Mesendoderm (in vitro differentiated cells): Measurements from ENCODE around the gene RTTN.
A peak's percentile ranks its signal among the peaks of the same experiment; 100 is the strongest.
"Not testable (repeated sequence)": the region's sequence is repeated elsewhere in the genome, so short reads cannot be mapped to it uniquely, and the experiment has no call there.

Experiments
- DNase-seq: peaks from one replicate; pipeline ENCODE4 v3.0.0; 2013
- H2AK5ac ChIP-seq: 2 replicates; pipeline ENCODE4 v1.6.1; 2013; ENCODE audit warnings: low read length, inconsistent platforms
- H2BK120ac ChIP-seq: 2 replicates; pipeline ENCODE4 v1.6.1; 2013; ENCODE audit warnings: low read depth, mild to moderate bottlenecking, low read length, moderate library complexity, mixed read lengths
- H2BK15ac ChIP-seq: replicated peaks from 2 replicates; pipeline ENCODE4 v1.6.1; 2013; ENCODE audit warnings: low read depth, mild to moderate bottlenecking, moderate library complexity
- H2BK5ac ChIP-seq: 2 replicates; pipeline ENCODE4 v1.6.1; 2013; ENCODE audit warnings: low read length, inconsistent platforms
- H3K18ac ChIP-seq: 2 replicates; pipeline ENCODE4 v1.6.1; 2013; ENCODE audit warnings: mild to moderate bottlenecking, low read length, mixed read lengths
- H3K23ac ChIP-seq: one replicate; pipeline ENCODE4 v1.6.1; 2013; ENCODE audit warnings: low read length
- H3K27ac ChIP-seq: 2 replicates; pipeline ENCODE4 v1.5.1; 2013; ENCODE audit warnings: low read depth, mild to moderate bottlenecking, inconsistent platforms, low read length, moderate library complexity
- H3K27me3 ChIP-seq: 2 replicates; pipeline ENCODE4 v1.6.1; 2013; ENCODE audit warnings: low read length, control low read depth, mild to moderate bottlenecking, inconsistent platforms; ENCODE audit not compliant: insufficient read depth, poor library complexity
- H3K36me3 ChIP-seq: 2 replicates; pipeline ENCODE4 v1.6.1; 2013; ENCODE audit warnings: low read length, inconsistent platforms; ENCODE audit not compliant: control insufficient read depth, insufficient read depth
- H3K4ac ChIP-seq: one replicate; pipeline ENCODE4 v1.6.1; 2013; ENCODE audit warnings: low read depth, mild to moderate bottlenecking, low read length, moderate library complexity
- H3K4me1 ChIP-seq: 2 replicates; pipeline ENCODE4 v1.6.1; 2013; ENCODE audit warnings: low read depth, low read length, inconsistent platforms; ENCODE audit not compliant: control insufficient read depth
- H3K4me2 ChIP-seq: 2 replicates; pipeline ENCODE4 v1.6.1; 2013; ENCODE audit warnings: low read length
- H3K4me3 ChIP-seq: 2 replicates; pipeline ENCODE4 v1.5.1; 2013; ENCODE audit warnings: mild to moderate bottlenecking, low read length
- H3K56ac ChIP-seq: one replicate; pipeline ENCODE4 v1.6.1; 2013; ENCODE audit warnings: low read length
- H3K79me1 ChIP-seq: 2 replicates; pipeline ENCODE4 v1.6.1; 2013; ENCODE audit warnings: low read length, inconsistent platforms
- H3K79me2 ChIP-seq: 2 replicates; pipeline ENCODE4 v1.6.1; 2013; ENCODE audit warnings: mild to moderate bottlenecking, low read length; ENCODE audit not compliant: control insufficient read depth, insufficient read depth
- H3K9ac ChIP-seq: 2 replicates; pipeline ENCODE4 v1.6.1; 2013; ENCODE audit warnings: low read length, inconsistent platforms
- H4K5ac ChIP-seq: one replicate; pipeline ENCODE4 v1.6.1; 2013; ENCODE audit warnings: low read length
- H4K8ac ChIP-seq: one replicate; pipeline ENCODE4 v1.6.1; 2013; ENCODE audit warnings: low read depth, mild to moderate bottlenecking, control low read depth, low read length, moderate library complexity
- WGBS: extraction: QIAGEN DNeasy Blood & Tissue Kit; methylation state at CpG from one replicate; pipeline ENCODE4 v1.1.7; 2013; ENCODE audit warnings: low lambda C conversion rate, missing lambda C conversion rate; ENCODE audit not compliant: insufficient coverage; ENCODE audit errors: extremely low coverage; 5-methylcytosine and 5-hydroxymethylcytosine counted together

RTTN gene

DNA sequence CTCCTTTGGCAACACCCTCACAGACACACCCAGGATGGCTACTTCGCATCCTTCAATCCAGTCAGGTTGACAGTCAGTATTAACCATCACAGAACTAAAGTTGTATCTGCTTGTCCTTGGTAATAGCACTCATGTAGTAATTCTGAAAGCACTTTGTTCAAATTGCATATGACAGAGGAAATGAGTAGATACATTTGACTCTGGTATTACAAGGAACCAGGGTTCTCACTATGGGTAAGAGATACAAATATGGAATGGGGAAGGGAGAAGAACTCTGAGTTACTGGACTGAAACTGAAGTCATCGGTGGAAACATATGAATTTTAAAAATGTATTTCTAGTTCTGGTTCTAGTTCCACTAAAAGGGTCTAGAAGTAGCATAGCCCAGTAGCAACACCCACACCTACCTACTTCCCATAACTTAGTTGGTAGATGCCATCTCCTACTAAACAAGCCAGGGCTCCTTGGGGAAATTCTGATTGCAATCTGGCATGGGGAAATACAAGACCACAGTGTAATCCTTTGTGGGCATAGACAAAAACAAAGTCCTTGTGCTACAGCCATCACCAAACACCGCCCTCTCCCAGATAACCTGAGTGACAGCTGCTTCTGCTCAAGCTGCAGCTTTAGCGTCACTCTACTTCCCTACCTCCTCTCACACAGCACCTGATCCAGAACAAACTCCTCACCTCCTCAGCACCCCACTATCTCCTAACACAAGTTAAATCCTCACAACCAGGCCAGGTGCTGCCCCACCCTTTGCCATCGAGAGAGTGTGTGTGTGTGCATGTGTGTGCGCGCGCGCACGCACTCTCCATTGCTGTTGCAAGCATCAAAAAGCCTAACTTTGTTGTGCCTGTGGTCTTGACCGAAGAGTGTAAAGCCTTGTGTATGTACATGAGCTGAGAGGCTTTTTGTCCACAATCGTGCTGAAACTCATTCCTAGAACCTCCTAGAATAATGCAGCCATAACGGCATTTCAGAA lies 226.5 kb downstream of the RTTN start:
- no peak for DNase-seq
- H3K4me3 ChIP-seq: no peak overlapping the region
- no peak overlapping the region for H2BK15ac ChIP-seq
- H2BK120ac ChIP-seq: no peak overlapping the region
- no peak overlapping the region for H3K27ac ChIP-seq
- no peak overlapping the region for H2BK5ac ChIP-seq
- H3K79me2 ChIP-seq: no peaks in the 10 kb centered on the region
- H3K9ac ChIP-seq: no peak overlapping the region
- no peak overlapping the region for H2AK5ac ChIP-seq
- no peaks in the 10 kb centered on the region for H3K27me3 ChIP-seq
- no peak overlapping the region for H4K8ac ChIP-seq
- H3K23ac ChIP-seq: no peak overlapping the region
- no peak overlapping the region for H3K4me2 ChIP-seq
- no peaks in the 10 kb centered on the region for H3K36me3 ChIP-seq
- H3K18ac ChIP-seq: no peak overlapping the region
- H3K4me1 ChIP-seq: peaks cover 2% of the 10 kb centered on the region
- WGBS: no CpG with 5 or more reads among the region's 13 CpGs
- H4K5ac ChIP-seq: no peak overlapping the region
- no peak overlapping the region for H3K4ac ChIP-seq
- H3K79me1 ChIP-seq: no peaks in the 10 kb centered on the region
- no peak overlapping the region for H3K56ac ChIP-seq

DNA sequence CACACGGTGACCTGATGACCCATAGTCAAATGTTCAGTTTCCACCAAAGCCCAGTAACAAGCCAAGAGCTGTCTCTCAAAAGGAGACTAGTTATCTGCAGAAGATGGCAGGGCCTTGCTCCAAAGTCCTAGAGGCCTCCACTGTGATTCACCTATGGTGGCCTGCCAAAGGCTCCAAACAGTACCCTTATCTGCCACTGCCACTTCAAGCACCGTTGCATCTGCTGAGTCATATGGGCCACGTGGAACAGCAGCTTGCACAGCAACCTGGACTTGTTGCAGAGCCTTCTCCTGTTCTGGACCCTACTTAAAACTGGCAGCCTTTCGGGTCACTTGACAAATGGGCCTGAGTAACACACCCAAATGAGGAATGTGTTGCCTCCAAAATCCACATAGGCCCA lies 230.2 kb downstream of the RTTN start:
- not testable (repeated sequence) for H3K79me2 ChIP-seq, H4K5ac ChIP-seq, H3K18ac ChIP-seq, H3K23ac ChIP-seq, H3K4me1 ChIP-seq, H2BK5ac ChIP-seq, H4K8ac ChIP-seq, H3K56ac ChIP-seq, H3K79me1 ChIP-seq, H3K4me3 ChIP-seq, H2AK5ac ChIP-seq, H3K4me2 ChIP-seq, H3K36me3 ChIP-seq, DNase-seq, H3K27me3 ChIP-seq, H3K4ac ChIP-seq, H3K27ac ChIP-seq, H2BK15ac ChIP-seq, H2BK120ac ChIP-seq, H3K9ac ChIP-seq
- no CpG with 5 or more reads among the region's 4 CpGs for WGBS

DNA sequence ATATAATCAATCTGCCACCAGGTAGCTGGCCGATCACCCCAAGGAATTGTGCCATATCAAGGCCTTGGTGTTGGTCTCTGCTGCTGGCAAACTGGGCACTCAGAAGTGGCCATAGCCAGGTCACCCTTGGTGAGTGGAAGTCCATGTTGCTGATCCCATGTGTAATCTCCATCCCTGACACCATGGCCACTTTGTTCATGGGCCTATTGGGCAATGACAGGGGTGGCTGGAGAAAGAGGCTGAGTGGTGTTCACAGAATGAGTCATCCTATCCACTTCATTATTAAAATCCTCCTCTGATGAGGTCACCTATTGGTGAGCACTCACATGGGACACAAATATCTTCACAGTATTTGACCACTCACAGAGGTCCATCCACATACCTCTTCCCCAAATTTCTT lies 231.1 kb downstream of the RTTN start:
- H3K4me2 ChIP-seq: no peak overlapping the region
- H3K36me3 ChIP-seq: no peaks in the 10 kb centered on the region
- no peak overlapping the region for H3K4ac ChIP-seq
- no peak overlapping the region for H3K4me3 ChIP-seq
- H2BK120ac ChIP-seq: no peak overlapping the region
- WGBS: no CpG with 5 or more reads among the region's 1 CpG
- H3K79me1 ChIP-seq: no peaks in the 10 kb centered on the region
- no peak overlapping the region for H3K56ac ChIP-seq
- H3K27ac ChIP-seq: no peak overlapping the region
- H3K18ac ChIP-seq: no peak overlapping the region
- no peak overlapping the region for H2AK5ac ChIP-seq
- H3K23ac ChIP-seq: no peak overlapping the region
- H4K5ac ChIP-seq: no peak overlapping the region
- H3K4me1 ChIP-seq: no peaks in the 10 kb centered on the region
- no peak overlapping the region for H2BK15ac ChIP-seq
- H3K9ac ChIP-seq: no peak overlapping the region
- no peak for DNase-seq
- no peaks in the 10 kb centered on the region for H3K79me2 ChIP-seq
- no peaks in the 10 kb centered on the region for H3K27me3 ChIP-seq
- H4K8ac ChIP-seq: no peak overlapping the region
- no peak overlapping the region for H2BK5ac ChIP-seq

DNA sequence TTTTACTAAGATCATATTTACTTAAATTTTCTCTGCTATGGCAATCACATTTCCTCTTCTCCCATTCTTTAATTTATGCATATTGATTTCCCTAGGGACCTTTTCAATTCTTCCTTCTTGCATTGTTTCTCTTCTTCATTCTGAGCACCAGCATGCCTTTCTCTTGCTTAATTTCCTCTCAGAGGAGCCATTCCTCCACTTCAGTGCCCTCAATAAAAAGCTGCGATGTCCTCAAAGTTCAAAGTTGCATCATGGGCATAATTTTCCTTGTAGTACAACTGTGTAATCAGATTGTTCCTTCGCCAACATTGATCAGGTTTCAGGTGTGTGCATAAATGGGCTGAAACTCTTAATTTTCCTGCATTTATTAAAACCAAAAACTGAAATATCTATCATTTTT lies 236.0 kb downstream of the RTTN start:
- H2BK5ac ChIP-seq: no peak overlapping the region
- no peak overlapping the region for H3K4ac ChIP-seq
- no peak overlapping the region for H3K4me2 ChIP-seq
- H3K27me3 ChIP-seq: no peaks in the 10 kb centered on the region
- H3K4me3 ChIP-seq: no peak overlapping the region
- no peak overlapping the region for H3K56ac ChIP-seq
- H2AK5ac ChIP-seq: no peak overlapping the region
- no peak overlapping the region for H2BK15ac ChIP-seq
- H4K8ac ChIP-seq: no peak overlapping the region
- no peaks in the 10 kb centered on the region for H3K36me3 ChIP-seq
- no CpG with 5 or more reads among the region's 2 CpGs for WGBS
- no peak overlapping the region for H2BK120ac ChIP-seq
- no peak overlapping the region for H3K27ac ChIP-seq
- no peaks in the 10 kb centered on the region for H3K79me2 ChIP-seq
- H3K23ac ChIP-seq: no peak overlapping the region
- H4K5ac ChIP-seq: no peak overlapping the region
- no peak overlapping the region for H3K18ac ChIP-seq
- no peaks in the 10 kb centered on the region for H3K79me1 ChIP-seq
- no peak for DNase-seq
- no peak overlapping the region for H3K9ac ChIP-seq
- H3K4me1 ChIP-seq: no peaks in the 10 kb centered on the region

DNA sequence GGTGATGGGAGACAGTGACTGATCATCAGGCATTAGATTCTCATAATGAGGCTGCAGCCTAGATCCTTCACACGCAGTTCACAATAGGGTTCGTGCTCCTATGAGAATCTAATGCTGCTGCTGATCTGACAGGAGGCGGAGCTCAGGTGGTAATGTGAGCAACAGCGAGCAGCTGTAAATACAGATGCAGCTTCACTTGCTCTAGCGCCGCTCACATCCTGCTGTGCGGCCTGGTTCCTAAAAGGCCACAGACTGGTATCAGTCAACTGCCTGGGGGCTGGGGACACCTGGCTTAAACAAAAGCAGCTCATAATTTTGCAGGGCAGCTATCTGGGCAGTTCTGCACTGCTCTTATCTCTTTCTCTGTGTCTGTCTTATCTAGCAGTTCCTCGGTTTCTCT lies 237.4 kb downstream of the RTTN start:
- no peak overlapping the region for H2AK5ac ChIP-seq
- no peaks in the 10 kb centered on the region for H3K79me1 ChIP-seq
- H3K27ac ChIP-seq: no peak overlapping the region
- no peak overlapping the region for H4K5ac ChIP-seq
- no peak overlapping the region for H4K8ac ChIP-seq
- H3K9ac ChIP-seq: no peak overlapping the region
- H3K4me1 ChIP-seq: no peaks in the 10 kb centered on the region
- no peak overlapping the region for H2BK5ac ChIP-seq
- H3K4me3 ChIP-seq: no peak overlapping the region
- no peak overlapping the region for H3K4ac ChIP-seq
- no peaks in the 10 kb centered on the region for H3K36me3 ChIP-seq
- WGBS: no CpG with 5 or more reads among the region's 8 CpGs
- no peak overlapping the region for H3K4me2 ChIP-seq
- no peak overlapping the region for H2BK120ac ChIP-seq
- DNase-seq: peak; percentile 8
- no peak overlapping the region for H3K18ac ChIP-seq
- no peaks in the 10 kb centered on the region for H3K27me3 ChIP-seq
- H3K23ac ChIP-seq: no peak overlapping the region
- no peaks in the 10 kb centered on the region for H3K79me2 ChIP-seq
- H2BK15ac ChIP-seq: no peak overlapping the region
- no peak overlapping the region for H3K56ac ChIP-seq

DNA sequence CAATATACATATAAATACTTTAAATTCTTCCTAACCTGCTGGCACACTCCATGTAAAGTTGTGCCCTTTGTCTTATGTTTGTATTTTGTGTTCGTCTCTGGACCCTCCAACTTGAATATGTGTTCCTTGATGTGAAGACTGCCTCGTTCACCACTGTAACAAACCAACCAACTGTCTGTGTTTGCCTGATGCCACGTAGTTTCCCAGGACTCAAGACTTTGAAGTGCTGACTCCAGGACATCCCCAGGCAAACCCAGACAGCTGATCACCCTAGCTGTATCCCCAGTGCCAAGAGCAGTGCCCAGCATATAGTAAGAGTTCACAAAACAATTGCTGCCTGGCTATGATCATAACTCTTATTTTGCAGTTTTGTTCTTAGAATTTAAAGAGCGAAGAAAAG lies 242.3 kb downstream of the RTTN start:
- no peak overlapping the region for H3K18ac ChIP-seq
- no peak overlapping the region for H3K4me2 ChIP-seq
- H4K8ac ChIP-seq: no peak overlapping the region
- H3K27ac ChIP-seq: no peak overlapping the region
- H2BK15ac ChIP-seq: no peak overlapping the region
- H4K5ac ChIP-seq: no peak overlapping the region
- no peak overlapping the region for H2BK5ac ChIP-seq
- no peaks in the 10 kb centered on the region for H3K36me3 ChIP-seq
- H3K9ac ChIP-seq: no peak overlapping the region
- no peaks in the 10 kb centered on the region for H3K4me1 ChIP-seq
- no peak overlapping the region for H3K56ac ChIP-seq
- H2AK5ac ChIP-seq: no peak overlapping the region
- H3K27me3 ChIP-seq: no peaks in the 10 kb centered on the region
- no peak overlapping the region for H2BK120ac ChIP-seq
- WGBS: no CpG with 5 or more reads among the region's 4 CpGs
- no peak for DNase-seq
- H3K4ac ChIP-seq: no peak overlapping the region
- no peaks in the 10 kb centered on the region for H3K79me1 ChIP-seq
- H3K79me2 ChIP-seq: no peaks in the 10 kb centered on the region
- H3K4me3 ChIP-seq: no peak overlapping the region
- H3K23ac ChIP-seq: no peak overlapping the region
